GM12801 (cell line): ENCODE results near the gene ALDH2.

Experiments
- CTCF ChIP-seq: IDR thresholded peaks from one replicate; pipeline ENCODE4 v1.5.1; 2011; ENCODE audit warnings: control low read depth; ENCODE audit not compliant: insufficient read length; ENCODE audit errors: extremely low read depth

The ALDH2 gene

GRCh38 chr12:111766608-111767361 is at the start of gene ALDH2:
TSS of gene ALDH2 (plus strand) at chr12:111766933. CDS start at chr12:111766983, 50 bp downstream.
- no peak for TF ChIP-seq CTCF

DNA sequence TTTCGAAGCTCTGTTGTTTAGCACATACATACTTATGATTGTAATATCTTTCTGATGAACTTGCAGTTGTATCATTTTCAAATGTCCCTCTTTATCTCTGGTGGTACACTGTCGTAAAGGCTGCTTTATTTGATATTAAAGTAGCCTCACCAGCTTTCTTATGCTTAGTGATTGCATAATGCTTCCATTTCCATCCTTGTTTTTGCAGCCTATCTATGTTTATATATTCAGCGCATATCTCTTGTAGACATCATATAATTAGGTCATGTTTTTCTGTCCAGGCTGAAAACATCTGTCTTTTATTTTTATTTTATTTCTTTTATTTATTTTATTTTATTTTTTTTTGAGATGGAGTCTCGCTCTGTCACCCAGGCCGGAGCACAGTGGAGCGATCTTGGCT is 46.3 kb upstream of the ALDH2 start:
- TF ChIP-seq CTCF: no peak

DNA sequence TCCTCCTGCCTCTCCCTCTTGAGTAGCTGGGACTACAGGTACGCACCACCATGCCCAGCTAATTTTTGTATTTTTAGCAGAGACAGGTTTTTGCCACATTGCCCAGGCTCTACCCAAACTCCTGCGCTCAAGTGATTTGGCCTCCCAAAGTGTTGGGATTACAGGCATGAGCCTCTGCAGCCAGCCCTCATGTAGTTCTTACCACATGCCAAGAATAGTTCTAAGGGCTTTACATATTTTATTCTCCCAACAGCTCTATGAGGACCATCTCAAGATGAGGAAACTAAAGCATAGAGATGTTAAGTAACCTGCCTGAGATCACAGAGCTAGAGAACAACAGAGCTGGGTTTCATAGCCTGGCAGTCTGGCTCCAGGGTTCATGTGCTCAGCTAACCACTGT is 37.9 kb upstream of the ALDH2 start:
- no peak for TF ChIP-seq CTCF

GRCh38 chr12:111730420-111730819 is 36.3 kb upstream of the ALDH2 start:
- no peak for TF ChIP-seq CTCF

GRCh38 chr12:111732786-111733185 is 33.9 kb upstream of the ALDH2 start:
- no peak for TF ChIP-seq CTCF

GRCh38 chr12:111733340-111733915 is 33.3 kb upstream of the ALDH2 start:
- no peak for TF ChIP-seq CTCF

DNA sequence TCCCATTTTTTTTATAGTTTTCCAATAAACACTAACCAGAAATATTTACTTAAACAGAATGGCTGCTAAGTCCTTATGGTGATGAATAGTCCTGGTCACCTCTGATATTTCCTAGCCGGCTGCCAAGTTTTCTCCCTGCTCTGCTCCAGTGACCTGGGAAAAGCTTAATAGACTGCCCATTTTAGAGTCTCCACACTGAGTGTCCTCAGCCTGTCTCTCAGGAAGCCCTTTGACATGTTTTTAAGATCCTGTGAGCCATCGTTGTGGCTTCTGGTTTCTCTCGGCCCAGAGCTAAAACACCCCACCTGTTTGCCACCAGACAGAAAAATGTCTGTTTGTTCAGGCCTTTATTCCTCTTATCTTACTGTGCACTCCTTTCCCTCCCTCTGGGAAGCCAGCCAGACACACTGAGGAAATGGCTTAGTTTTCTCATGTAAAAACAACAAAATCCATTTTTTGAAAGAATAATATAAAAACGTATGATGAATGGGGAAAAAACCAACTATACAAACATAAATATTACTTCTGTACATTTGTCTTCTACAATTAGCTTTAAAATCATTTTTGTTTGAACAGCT is 25.4 kb upstream of the ALDH2 start:
- TF ChIP-seq CTCF: no peak
